Activated naive CD4-positive, alpha-beta T cell treated with anti-CD3 and anti-CD28 coated beads, Interleukin-2, amount 10 ng/mL, durations not matched to agents 7 days and 5 days (primary cell): ENCODE measurements around the gene ZNF8.

Experiments used
- CTCF ChIA-PET: fragments of 350-600 bp; sonication (Branson Sonifier 250); formaldehyde crosslinking; loops from one replicate; lab custom pipeline; 2021; ENCODE audit warnings: antibody characterized with exemption; lab: Charles Lee
- DNase-seq: peaks from one replicate; pipeline ENCODE4 v3.0.0-alpha.2; 2020
- H3K27ac Mint-ChIP-seq: one replicate; pipeline ENCODE4 v1.8.0; 2021; ENCODE audit warnings: mild to moderate bottlenecking, moderate library complexity, mixed read lengths
- H3K27me3 Mint-ChIP-seq: one replicate; pipeline ENCODE4 v1.8.0; 2021; ENCODE audit warnings: mild to moderate bottlenecking, mixed read lengths
- H3K36me3 Mint-ChIP-seq: one replicate; pipeline ENCODE4 v1.8.0; 2021; ENCODE audit warnings: mixed read lengths
- H3K4me1 Mint-ChIP-seq: one replicate; pipeline ENCODE4 v1.8.0; 2021; ENCODE audit warnings: mixed read lengths
- H3K4me3 Mint-ChIP-seq: one replicate; pipeline ENCODE4 v1.8.0; 2021; ENCODE audit warnings: mild to moderate bottlenecking, moderate library complexity, mixed read lengths
- H3K9me3 Mint-ChIP-seq: one replicate; pipeline ENCODE4 v1.8.0; 2021; ENCODE audit warnings: mixed read lengths

ZNF8 gene

GRCh38 chr19:58277197-58277596 is 1.6 kb upstream of the ZNF8 start:
- CTCF ChIA-PET, result no interaction called here

DNA sequence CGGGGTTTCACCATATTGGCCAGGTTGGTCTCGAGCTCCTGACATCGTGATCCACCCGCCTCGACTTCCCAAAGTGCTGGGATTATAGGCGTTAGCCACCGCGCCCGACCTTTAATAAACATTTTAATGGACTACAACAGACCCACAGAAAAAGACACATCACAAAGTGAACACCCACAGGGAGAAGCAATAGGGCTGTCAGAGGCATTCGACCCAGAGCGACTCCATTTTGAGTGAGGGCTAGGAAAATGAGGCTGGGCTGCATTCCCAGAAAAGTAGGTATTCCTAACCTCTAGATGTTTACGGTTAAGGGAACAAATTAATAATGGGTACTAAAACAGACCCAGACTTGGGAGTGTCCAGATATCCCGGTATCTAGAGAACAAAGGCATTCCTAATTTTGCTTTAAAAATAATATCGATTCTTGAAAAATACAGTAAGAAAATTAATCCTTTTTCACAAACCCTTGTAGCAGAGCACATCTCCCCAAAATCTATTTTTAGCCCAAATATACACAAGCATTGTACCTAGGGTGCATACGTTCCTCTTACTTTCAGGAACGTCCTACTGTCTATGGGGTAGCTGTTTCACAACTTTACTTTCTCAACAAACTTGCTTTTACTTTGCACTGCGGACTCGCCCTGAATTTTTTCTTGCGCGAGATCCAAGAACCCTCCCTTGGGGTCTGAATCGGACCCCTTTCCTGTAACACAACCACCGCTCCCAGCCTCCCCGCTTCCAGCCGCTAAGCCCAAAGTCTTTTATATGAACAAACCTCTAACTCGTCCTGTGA is 811 bp upstream of the ZNF8 start:
- Mint-ChIP-seq H3K4me3 (peak overlapping the region; percentile 86), H3K4me1 (peaks cover 40% of the 10 kb centered on the region), H3K27ac (peak overlapping the region; percentile 97), H3K36me3 (peaks cover 65% of the 10 kb centered on the region), H3K27me3 (no peaks in the 10 kb centered on the region), H3K9me3 (peaks cover 39% of the 10 kb centered on the region)
- CTCF ChIA-PET, result no interaction called here
- DNase-seq, result no peak

More at GRCh38 chr19:58277197-58277596, 1.6 kb upstream of the ZNF8 start:
- no peaks in the 10 kb centered on the region for H3K27me3 Mint-ChIP-seq
- no peak for DNase-seq
- H3K4me1 Mint-ChIP-seq, result peaks cover 40% of the 10 kb centered on the region
- peak overlapping the region; percentile 53 for H3K27ac Mint-ChIP-seq
- peaks cover 42% of the 10 kb centered on the region for H3K9me3 Mint-ChIP-seq
- peak overlapping the region; percentile 86 for H3K4me3 Mint-ChIP-seq
- peaks cover 63% of the 10 kb centered on the region for H3K36me3 Mint-ChIP-seq

GRCh38 chr19:58279042-58279924 is 528 bp downstream of the ZNF8 start:
- Mint-ChIP-seq H3K4me1 (peaks cover 40% of the 10 kb centered on the region), H3K27ac (peak overlapping the region; percentile 97), H3K36me3 (peaks cover 67% of the 10 kb centered on the region), H3K9me3 (peaks cover 39% of the 10 kb centered on the region), H3K4me3 (peak overlapping the region; percentile 86), H3K27me3 (no peaks in the 10 kb centered on the region)
- DNase-seq, result peak; percentile 58
- CTCF ChIA-PET, result no interaction called here

- no peak for DNase-seq
- H3K27me3 Mint-ChIP-seq, result no peaks in the 10 kb centered on the region
- H3K4me1 Mint-ChIP-seq, result peaks cover 40% of the 10 kb centered on the region
- peak overlapping the region; percentile 86 for H3K4me3 Mint-ChIP-seq
- H3K36me3 Mint-ChIP-seq, result peaks cover 63% of the 10 kb centered on the region
- peaks cover 36% of the 10 kb centered on the region for H3K9me3 Mint-ChIP-seq
- H3K27ac Mint-ChIP-seq, result peak overlapping the region; percentile 97
- CTCF ChIA-PET, result no interaction called here
Measured at GRCh38 chr19:58279925-58280316, 1.2 kb downstream of the ZNF8 start.

GRCh38 chr19:58284199-58284598 is 5.4 kb downstream of the ZNF8 start:
- peaks cover 30% of the 10 kb centered on the region for H3K9me3 Mint-ChIP-seq
- no peak overlapping the region for H3K4me3 Mint-ChIP-seq
- no peak for DNase-seq
- H3K27ac Mint-ChIP-seq, result no peak overlapping the region
- peaks cover 21% of the 10 kb centered on the region for H3K4me1 Mint-ChIP-seq
- H3K27me3 Mint-ChIP-seq, result no peaks in the 10 kb centered on the region
- CTCF ChIA-PET, result no interaction called here
- peaks cover 70% of the 10 kb centered on the region for H3K36me3 Mint-ChIP-seq

- Mint-ChIP-seq H3K27me3 (no peaks in the 10 kb centered on the region), H3K36me3 (peaks cover 84% of the 10 kb centered on the region), H3K4me1 (no peaks in the 10 kb centered on the region), H3K27ac (no peak overlapping the region), H3K9me3 (peaks cover 64% of the 10 kb centered on the region), H3K4me3 (no peak overlapping the region)
- DNase-seq, result no peak
- CTCF ChIA-PET, result no interaction called here
Measured at GRCh38 chr19:58291943-58292342, 13.2 kb downstream of the ZNF8 start.

DNA sequence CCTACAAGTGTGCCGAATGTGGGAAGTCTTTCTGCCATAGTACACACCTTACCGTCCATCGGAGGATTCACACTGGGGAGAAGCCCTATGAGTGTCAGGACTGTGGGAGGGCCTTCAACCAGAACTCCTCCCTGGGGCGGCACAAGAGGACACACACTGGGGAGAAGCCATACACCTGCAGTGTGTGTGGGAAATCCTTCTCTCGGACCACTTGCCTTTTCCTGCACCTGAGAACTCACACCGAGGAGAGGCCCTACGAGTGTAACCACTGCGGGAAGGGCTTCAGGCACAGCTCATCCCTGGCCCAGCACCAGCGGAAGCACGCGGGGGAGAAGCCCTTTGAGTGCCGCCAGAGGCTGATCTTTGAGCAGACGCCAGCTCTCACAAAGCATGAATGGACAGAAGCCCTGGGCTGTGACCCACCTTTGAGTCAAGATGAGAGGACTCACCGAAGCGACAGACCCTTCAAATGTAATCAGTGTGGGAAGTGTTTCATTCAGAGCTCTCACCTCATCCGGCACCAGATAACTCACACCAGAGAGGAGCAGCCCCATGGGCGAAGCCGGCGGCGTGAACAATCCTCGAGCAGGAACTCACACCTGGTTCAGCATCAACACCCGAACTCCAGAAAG is 16.1 kb downstream of the ZNF8 start:
- CTCF ChIA-PET, result no interaction called here
- H3K36me3 Mint-ChIP-seq, result peaks cover 77% of the 10 kb centered on the region
- H3K4me1 Mint-ChIP-seq, result no peaks in the 10 kb centered on the region

DNA sequence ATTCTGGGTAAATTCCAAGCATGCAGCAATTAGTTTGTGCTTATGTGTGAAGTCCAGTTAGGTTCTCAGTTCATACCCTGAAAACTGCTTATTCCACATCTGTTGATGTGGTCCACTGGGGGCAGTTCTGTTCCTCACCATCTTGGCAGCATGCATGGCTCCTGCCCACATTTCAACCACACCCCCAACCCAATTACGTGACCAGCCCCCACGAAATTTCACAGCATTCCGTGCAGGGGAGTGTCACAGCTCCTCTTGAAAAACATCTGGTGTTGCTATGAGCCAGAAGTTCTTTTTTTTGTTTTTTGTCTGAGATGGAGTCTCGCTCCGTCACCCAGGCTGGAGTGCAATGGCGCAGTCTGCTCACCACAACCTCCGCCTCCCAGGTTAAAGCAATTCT is 17.3 kb downstream of the ZNF8 start:
- Mint-ChIP-seq H3K27ac (no peak overlapping the region), H3K36me3 (peaks cover 84% of the 10 kb centered on the region), H3K9me3 (peaks cover 68% of the 10 kb centered on the region), H3K27me3 (no peaks in the 10 kb centered on the region), H3K4me1 (no peaks in the 10 kb centered on the region), H3K4me3 (no peak overlapping the region)
- no peak for DNase-seq
- CTCF ChIA-PET, result no interaction called here

More for the DNA sequence above, 16.1 kb downstream of the ZNF8 start:
- no peak overlapping the region for H3K27ac Mint-ChIP-seq
- no peak for DNase-seq
- H3K27me3 Mint-ChIP-seq, result no peaks in the 10 kb centered on the region
- H3K9me3 Mint-ChIP-seq, result peaks cover 61% of the 10 kb centered on the region
- H3K4me3 Mint-ChIP-seq, result no peak overlapping the region

DNA sequence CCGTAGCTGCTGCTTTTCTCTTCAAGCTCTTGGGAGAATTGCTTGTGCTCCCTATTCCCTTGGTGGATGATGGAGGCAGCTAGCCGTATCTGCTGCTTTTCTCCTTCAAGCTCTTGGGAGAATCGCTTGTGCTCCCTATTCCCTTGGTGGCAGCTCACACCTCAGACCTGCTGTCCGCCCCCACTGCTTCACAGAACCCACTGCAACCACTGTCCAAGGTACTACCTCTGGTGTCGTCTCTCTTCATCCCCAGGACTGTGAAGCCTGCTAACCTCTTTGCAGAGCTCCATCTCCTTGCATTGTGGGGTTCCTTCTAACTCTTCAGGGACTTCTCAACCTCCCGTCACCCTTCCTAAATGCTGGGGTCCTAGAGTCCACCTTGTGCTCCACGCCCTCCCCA is 21.9 kb downstream of the ZNF8 start:
- Mint-ChIP-seq H3K27ac (no peak overlapping the region), H3K4me1 (peaks cover 14% of the 10 kb centered on the region), H3K27me3 (no peaks in the 10 kb centered on the region), H3K36me3 (peaks cover 65% of the 10 kb centered on the region), H3K9me3 (peaks cover 39% of the 10 kb centered on the region), H3K4me3 (no peak overlapping the region)
- DNase-seq, result no peak
- CTCF ChIA-PET, result no interaction called here

- CTCF ChIA-PET, result no interaction called here
- H3K4me3 Mint-ChIP-seq, result peak overlapping the region; percentile 93
- peaks cover 73% of the 10 kb centered on the region for H3K36me3 Mint-ChIP-seq
- peaks cover 44% of the 10 kb centered on the region for H3K4me1 Mint-ChIP-seq
- peaks cover 25% of the 10 kb centered on the region for H3K9me3 Mint-ChIP-seq
- H3K27ac Mint-ChIP-seq, result peak overlapping the region; percentile 98
- DNase-seq, result no peak
- H3K27me3 Mint-ChIP-seq, result no peaks in the 10 kb centered on the region
Measured at GRCh38 chr19:58304255-58304654, 25.5 kb downstream of the ZNF8 start.

GRCh38 chr19:58304748-58305064 is 26.0 kb downstream of the ZNF8 start:
- Mint-ChIP-seq H3K4me3 (peak overlapping the region; percentile 93), H3K9me3 (peaks cover 23% of the 10 kb centered on the region), H3K36me3 (peaks cover 76% of the 10 kb centered on the region), H3K4me1 (peaks cover 44% of the 10 kb centered on the region), H3K27ac (peak overlapping the region; percentile 98), H3K27me3 (no peaks in the 10 kb centered on the region)
- no peak for DNase-seq
- CTCF ChIA-PET, result no interaction called here

DNA sequence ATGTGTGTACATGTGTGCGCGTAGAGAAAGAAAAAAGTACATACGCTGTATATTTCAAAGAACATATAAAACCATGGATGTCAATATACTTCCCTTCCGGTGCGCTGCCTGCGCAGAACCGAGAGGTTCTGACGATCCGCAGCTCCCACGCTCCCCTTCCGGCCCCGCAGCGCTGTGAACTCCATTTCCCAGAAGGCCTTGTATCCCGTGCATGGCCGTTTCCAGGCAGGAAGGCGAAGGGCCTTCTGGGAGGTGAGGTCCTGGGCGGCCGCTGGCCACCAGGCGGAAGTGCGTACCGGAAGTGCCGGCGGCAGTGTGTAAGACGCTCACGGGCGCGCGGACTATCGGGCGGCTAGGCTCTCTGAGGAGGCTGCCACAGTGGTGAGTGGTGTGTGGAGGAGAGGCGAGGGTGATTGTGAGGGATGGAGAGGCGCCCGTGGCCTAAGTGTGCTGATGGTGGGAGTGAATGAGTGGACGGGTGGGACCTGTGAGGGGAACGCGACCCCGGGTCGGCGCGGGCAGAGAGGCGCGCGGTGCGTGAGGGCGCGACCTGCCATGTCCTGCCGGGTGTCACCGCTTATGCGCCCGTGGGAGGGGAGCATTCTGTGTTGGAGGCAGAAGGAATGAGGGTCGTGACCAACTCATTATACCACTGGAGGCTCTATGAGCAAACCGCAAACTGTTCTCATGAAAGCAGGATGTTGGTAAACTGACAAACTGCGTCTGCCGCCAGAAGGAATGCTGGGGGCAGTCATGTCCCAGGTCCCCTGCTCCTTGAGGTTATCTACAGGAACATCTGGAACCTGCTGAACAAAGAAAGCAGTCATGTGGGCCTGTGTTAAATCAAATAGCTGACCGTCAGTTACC is 26.5 kb downstream of the ZNF8 start, which contains the start of gene ERVK3-1:
Gene ERVK3-1, plus strand, starts transcription at position 313 of the 867 bp plus-strand sequence. CDS start 6,792 bp downstream, outside the sequence.
- Mint-ChIP-seq H3K4me1 (peaks cover 44% of the 10 kb centered on the region), H3K27me3 (no peaks in the 10 kb centered on the region), H3K9me3 (peaks cover 21% of the 10 kb centered on the region), H3K36me3 (peaks cover 76% of the 10 kb centered on the region), H3K4me3 (peak within 1 kb of the TSS; percentile 93), H3K27ac (peak within 1 kb of the TSS; percentile 98)
- CTCF ChIA-PET, result interaction anchor here (0.8 kb wide), 1 partner anchor 9 kb away, joined by 3 read pairs; no protein-coding TSS in a partner anchor
- DNase-seq, result peak; percentile 97

- Mint-ChIP-seq H3K4me1 (peaks cover 44% of the 10 kb centered on the region), H3K9me3 (peaks cover 18% of the 10 kb centered on the region), H3K36me3 (peaks cover 77% of the 10 kb centered on the region), H3K27ac (peak overlapping the region; percentile 98), H3K4me3 (peak overlapping the region; percentile 93), H3K27me3 (no peaks in the 10 kb centered on the region)
- CTCF ChIA-PET, result interaction anchor here (0.8 kb wide), 1 partner anchor 9 kb away, joined by 3 read pairs; no protein-coding TSS in a partner anchor
- no peak for DNase-seq
Measured at GRCh38 chr19:58305932-58306323, 27.2 kb downstream of the ZNF8 start.
